K562 (cell line): Measurements from ENCODE around the gene UNC80. TPM values are rescaled to one million over a fixed set of nuclear protein-coding genes. Genes with fewer than 3 reads are reported as not detected.

Experiments
- ATAC-seq: fragments of 200-7000 bp; cut with Tn5 transposase; 3 replicates; pipeline ENCODE4 v1.9.1; 2020; ENCODE audit warnings: moderate library complexity
- BruUV-seq: library from RNA; stranded (reverse); fragments of 400-500 nt; replicated peaks from 2 replicates; lab custom pipeline; 2021; lab: Mats Ljungman, UMichigan
- CTCF ChIA-PET: fragments of 300-600 bp; formaldehyde crosslinking; extraction: SDS; loops from one replicate; lab custom pipeline; 2021; ENCODE audit warnings: low intra/inter-chr PET ratio; lab: Yijun Ruan, JAX
- POLR2A ChIA-PET: fragments of 300-600, 350-650 bp; sonication (Branson Sonifier 250); formaldehyde crosslinking; extraction: SDS; loops from one replicate; lab custom pipeline; 2021; ENCODE audit warnings: antibody characterized with exemption, inconsistent platforms; lab: Yijun Ruan, JAX
- DNase-seq, 4 experiments: peaks; one replicate each; pipeline versions ENCODE4 v3.0.0 to v3.0.0-alpha.2; 2011 to 2018; ENCODE audit warnings: low spot score in 3 of 4, mixed read lengths in 3 of 4; ENCODE audit errors: extremely low read depth in 1 of 4
- FAIRE-seq: peaks from 2 replicates; lab custom pipeline; 2011; peaks lifted over from hg19 to GRCh38; lab: Jason Lieb, UNC
- H2AFZ ChIP-seq: 2 replicates; pipeline ENCODE4 v1.6.0; 2011; ENCODE audit warnings: low read depth, low read length, control low read depth, inconsistent platforms
- H3K27ac ChIP-seq: fragments of 200-600 bp; 3 replicates; pipeline ENCODE4 v1.8.0; 2011; ENCODE audit warnings: low read depth, mild to moderate bottlenecking, control low read depth, inconsistent platforms, low read length, moderate library complexity, mixed read lengths; ENCODE audit errors: extremely low read depth
- H3K27me3 ChIP-seq, 2 experiments: fragments of 300-600 bp in 1 of 2; 2 replicates in 1 of 2; 3 replicates in 1 of 2; pipeline versions ENCODE4 v1.6.0 to v1.8.0; 2011; ENCODE audit warnings: inconsistent platforms in 2 of 2, low read length in 2 of 2, mild to moderate bottlenecking in 1 of 2, mixed read lengths in 1 of 2, moderate library complexity in 1 of 2; ENCODE audit not compliant: control insufficient read depth in 2 of 2, insufficient read depth in 2 of 2
- H3K36me3 ChIP-seq: fragments of 300-600 bp; 3 replicates; pipeline ENCODE4 v1.8.0; 2011; ENCODE audit warnings: mild to moderate bottlenecking, low read length, inconsistent platforms; ENCODE audit not compliant: control insufficient read depth, insufficient read depth
- H3K4me1 ChIP-seq, 2 experiments: fragments of 200-600 bp in 1 of 2; replicated peaks in 1 of 2; 2 replicates in 1 of 2; 3 replicates in 1 of 2; pipeline versions ENCODE4 v1.5.1 to v1.8.0; 2011; ENCODE audit warnings: inconsistent platforms in 2 of 2, low read length in 2 of 2, mild to moderate bottlenecking in 1 of 2, mixed read lengths in 1 of 2, moderate library complexity in 1 of 2; ENCODE audit not compliant: control insufficient read depth in 2 of 2, insufficient read depth in 2 of 2
- H3K4me2 ChIP-seq: 2 replicates; pipeline ENCODE4 v1.6.1; 2011; ENCODE audit warnings: low read length, control low read depth, inconsistent platforms, mixed read lengths; ENCODE audit not compliant: insufficient read depth
- H3K4me3 ChIP-seq: fragments of 200-600 bp; sonication (generic), shearing (Covaris generic); 2 replicates; pipeline ENCODE4 v1.5.1; 2016; ENCODE audit warnings: control low read depth, inconsistent platforms
- H3K79me2 ChIP-seq: fragments of 200-600 bp; 3 replicates; pipeline ENCODE4 v1.8.0; 2011; ENCODE audit warnings: low read length, inconsistent platforms; ENCODE audit not compliant: control insufficient read depth, insufficient read depth
- H3K9ac ChIP-seq, 2 experiments: 2 replicates each; pipeline versions ENCODE4 v1.6.0 to v1.6.1; 2011; ENCODE audit warnings: low read depth in 2 of 2, low read length in 2 of 2, control low read depth in 1 of 2, inconsistent platforms in 1 of 2, mild to moderate bottlenecking in 1 of 2, mixed read lengths in 1 of 2; ENCODE audit not compliant: insufficient read depth in 1 of 2
- H3K9me1 ChIP-seq: one replicate; pipeline ENCODE4 v1.6.0; 2011; ENCODE audit warnings: inconsistent platforms, mild to moderate bottlenecking, low read length, moderate library complexity; ENCODE audit not compliant: control insufficient read depth, insufficient read depth
- H3K9me3 ChIP-seq: replicated peaks from 2 replicates; pipeline ENCODE4 v1.5.1; 2011; ENCODE audit warnings: low read depth, low read length, inconsistent platforms; ENCODE audit not compliant: control insufficient read depth, insufficient read depth
- H4K20me1 ChIP-seq: replicated peaks from 2 replicates; pipeline ENCODE4 v1.6.1; 2011; ENCODE audit warnings: low read length, inconsistent platforms, mixed read lengths; ENCODE audit not compliant: control insufficient read depth, insufficient read depth
- CCAR2 ChIP-seq: fragments of 200-400 bp; formaldehyde crosslinking; IDR thresholded peaks from 2 replicates; pipeline ENCODE4 v1.6.1; 2017; ENCODE audit warnings: mild to moderate bottlenecking, low read depth, low read length
- CREB1 ChIP-seq, 2 experiments: sonication (generic) in 1 of 2; formaldehyde crosslinking in 1 of 2; IDR thresholded peaks; 2 replicates each; pipeline versions ENCODE4 v1.6.1 to v1.8.0; 2012 to 2022; ENCODE audit warnings: inconsistent platforms in 1 of 2, mild to moderate bottlenecking in 1 of 2, missing genetic modification reagents in 1 of 2, moderate library complexity in 1 of 2
- CSDE1 ChIP-seq, 2 experiments: fragments of 450-650 bp; IDR thresholded peaks; 2 replicates each; pipeline ENCODE4 v1.6.1; 2016; ENCODE audit warnings: mild to moderate bottlenecking in 1 of 2
- FOXP1 ChIP-seq: sonication (generic); formaldehyde crosslinking; IDR thresholded peaks from 2 replicates; pipeline ENCODE4 v1.8.0; 2022; ENCODE audit warnings: mild to moderate bottlenecking, missing genetic modification reagents
- HCFC1 ChIP-seq: IDR thresholded peaks from 2 replicates; pipeline ENCODE4 v1.6.1; 2012; ENCODE audit warnings: low read depth, low read length, improper control_type of control experiment
- MBD1 ChIP-seq: fragments of 250-450 bp; sonication (Bioruptor Pico); IDR thresholded peaks from 2 replicates; pipeline ENCODE4 v1.8.0; 2022; ENCODE audit warnings: inconsistent platforms
- NFIC ChIP-seq: fragments of 450-650 bp; IDR thresholded peaks from 2 replicates; pipeline ENCODE4 v1.6.1; 2017; ENCODE audit warnings: mild to moderate bottlenecking, inconsistent platforms
- NFRKB ChIP-seq: fragments of 450-650 bp; IDR thresholded peaks from 2 replicates; pipeline ENCODE4 v1.6.1; 2016; ENCODE audit warnings: low read depth
- STAT6 ChIP-seq: sonication (generic); formaldehyde crosslinking; IDR thresholded peaks from 2 replicates; pipeline ENCODE4 v1.8.1; 2023; ENCODE audit warnings: mild to moderate bottlenecking, missing genetic modification reagents
- TARDBP ChIP-seq: fragments of 450-650 bp; IDR thresholded peaks from 2 replicates; pipeline ENCODE4 v1.6.1; 2016
- ZNF77 ChIP-seq: fragments of 250-450 bp; sonication (Bioruptor Pico); IDR thresholded peaks from 2 replicates; pipeline ENCODE4 v1.5.0; 2020
- WGBS: fragments of 100-300 bp; shearing (Covaris generic); methylation state at CpG from one replicate; pipeline ENCODE4 v1.1.6; 2016; ENCODE audit warnings: low coverage, mixed read lengths; ENCODE audit not compliant: insufficient coverage; ENCODE audit errors: missing lambda C conversion rate; 5-methylcytosine and 5-hydroxymethylcytosine counted together
- in situ Hi-C: fragments of 300-500 bp; cut with MboI; formaldehyde crosslinking; loops from 4 replicates; pipeline ENCODE4 v1.15.0; 2018; ENCODE audit warnings: inconsistent platforms, mixed read lengths
- intact Hi-C: fragments of 100-400 bp; cut with micrococcal nuclease; formaldehyde crosslinking; loops from 2 replicates; pipeline ENCODE4 v1.14.2; 2022
- polyA plus RNA-seq, 8 experiments: library from polyadenylated mRNA; depleted of rRNA in 4 of 8; stranded (reverse) in 5 of 8; unstranded in 3 of 8; fragments of >200 nt; fragmentation: Nextera tagmentation in 2 of 8; fragmentation: Illumina TruSeq in 1 of 8; extraction: Ambion mirVana in 2 of 8; extraction: Trizol in 1 of 8; gene quantifications; 2 replicates each; pipeline versions ENCODE4 v1.2.1 to v1.2.3, GENCODE V29; 2011 to 2014; ENCODE audit warnings: inconsistent platforms in 1 of 8, missing spikeins in 1 of 8
- total RNA-seq, 7 experiments: library from RNA; depleted of rRNA in 6 of 7; stranded (reverse); fragments of >200 nt in 6 of 7; fragmentation: Illumina TruSeq in 2 of 7; extraction: Trizol in 2 of 7; gene quantifications; 2 replicates each; pipeline versions ENCODE4 v1.2.1 to v1.2.3, GENCODE V29; 2011 to 2021; ENCODE audit warnings: low replicate concordance in 1 of 7

The UNC80 gene
- total and polyA plus RNA-seq, 9 of the 15 experiments (the other 6 are each of a cell fraction or from before 2014, with no cell fraction given), result under 0.01 to 0.04 (median 0.01) TPM; not detected in 5

DNA sequence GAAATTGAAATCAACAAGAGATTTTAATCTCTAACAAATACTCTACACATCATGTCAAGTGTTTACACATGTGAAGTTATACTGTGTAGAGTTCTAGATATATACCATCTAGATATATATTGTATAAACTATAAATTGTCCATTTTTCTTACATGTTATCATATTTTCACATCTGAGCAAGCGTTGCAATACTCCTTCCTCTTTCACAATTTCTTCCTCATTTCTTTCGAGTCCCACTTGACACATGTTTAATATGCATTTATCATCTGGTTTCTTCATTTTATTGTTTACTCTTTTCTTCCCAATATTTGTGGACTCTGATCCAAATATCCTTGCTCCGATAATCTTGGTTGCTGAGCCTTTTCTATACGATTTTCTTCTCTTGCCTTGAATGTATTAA lies 50.2 kb downstream of the UNC80 start:
- CTCF ChIA-PET, result no interaction called here
- no TSS peak for BruUV-seq
- H3K4me3 ChIP-seq, result no peak overlapping the region
- POLR2A ChIA-PET, result no interaction called here
- ATAC-seq (no peak), DNase-seq (no peak), FAIRE-seq (no peak)
- TF ChIP-seq MBD1 (CRISPR knock-in tag) (no peak), FOXP1 (CRISPR knock-in tag) (no peak), HCFC1 (no peak), CREB1 (IDR thresholded peaks at IDR 0.05) (no peak), CREB1 (CRISPR knock-in tag; IDR thresholded peaks at IDR 0.05) (no peak), CSDE1 (IDR thresholded peaks at IDR 0.05) (no peak), NFIC (no peak), CCAR2 (no peak), STAT6 (CRISPR knock-in tag) (no peak), NFRKB (no peak), ZNF77 (no peak), TARDBP (no peak)
- H3K4me2 ChIP-seq, result no peak overlapping the region
- no peak overlapping the region for H3K27ac ChIP-seq
- no peak overlapping the region for H2AFZ ChIP-seq
- 2% methylated on average over 3 of the region's 4 CpGs for WGBS
- H3K4me1 ChIP-seq, result no peaks in the 10 kb centered on the region
- no peaks in the 10 kb centered on the region for H3K9me3 ChIP-seq
- in situ Hi-C loops (no loop called here), intact Hi-C loops (no loop called here)
- no peaks in the 10 kb centered on the region for H3K9me1 ChIP-seq
- H4K20me1 ChIP-seq, result no peaks in the 10 kb centered on the region
- no peak overlapping the region for H3K9ac ChIP-seq
- no peaks in the 10 kb centered on the region for H3K36me3 ChIP-seq
- no peaks in the 10 kb centered on the region for H3K27me3 ChIP-seq
- no peaks in the 10 kb centered on the region for H3K79me2 ChIP-seq
